ENCODE measurements around the gene WWOX. TPM values are rescaled to one million over a fixed set of nuclear protein-coding genes. Genes with fewer than 3 reads are reported as not detected.

WWOX gene
- total RNA-seq, 6 experiments from 2014 or later = 0.46 to 3.4 (median 1.3) TPM

- no peak for DNase-seq
- H3K4me3 Mint-ChIP-seq = no peak overlapping the region
- TF ChIP-seq CTCF (IDR thresholded peaks at IDR 0.05) = no peak
- H3K4me1 Mint-ChIP-seq (ENCODE audit: low read depth) = no peaks in the 10 kb centered on the region
- H3K27ac Mint-ChIP-seq = no peak overlapping the region
- H3K27me3 Mint-ChIP-seq (ENCODE audit: insufficient read depth) = no peaks in the 10 kb centered on the region
- H3K9me3 Mint-ChIP-seq = peaks cover 31% of the 10 kb centered on the region
- H3K36me3 Mint-ChIP-seq (ENCODE audit: low read depth) = no peaks in the 10 kb centered on the region
Observed at GRCh38 chr16:79150151-79150550, 1050.7 kb downstream of the WWOX start.

- no peak for DNase-seq
- Mint-ChIP-seq H3K4me3 (no peak overlapping the region), H3K27me3 (ENCODE audit: insufficient read depth) (no peaks in the 10 kb centered on the region)
Observed at GRCh38 chr16:79150632-79151310, 1051.3 kb downstream of the WWOX start.

DNA sequence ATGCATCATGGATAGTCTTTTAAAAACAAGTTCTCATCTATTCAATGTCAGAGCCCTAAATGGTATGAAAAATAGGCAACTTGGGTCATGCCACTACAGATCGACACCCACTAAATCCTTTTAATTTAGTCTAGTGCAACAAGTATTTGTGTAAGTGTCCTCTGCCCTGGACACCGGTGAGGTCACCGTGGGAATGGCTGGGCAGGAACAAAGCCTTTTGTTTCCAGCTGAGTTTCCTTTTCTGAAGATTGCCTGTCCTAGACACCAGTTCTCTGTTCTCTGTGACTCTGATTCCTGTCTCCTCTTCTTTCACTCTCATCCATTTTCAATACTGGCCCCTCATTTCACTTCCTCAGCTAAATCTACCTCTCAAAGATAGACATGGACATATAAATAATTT is 1054.6 kb downstream of the WWOX start:
- H3K9me3 Mint-ChIP-seq = peaks cover 46% of the 10 kb centered on the region
- H3K4me1 Mint-ChIP-seq (ENCODE audit: low read depth) = no peaks in the 10 kb centered on the region
- no peak for TF ChIP-seq CTCF (IDR thresholded peaks at IDR 0.05)
- H3K36me3 Mint-ChIP-seq (ENCODE audit: low read depth) = no peaks in the 10 kb centered on the region
- no peak overlapping the region for H3K4me3 Mint-ChIP-seq
- H3K27ac Mint-ChIP-seq = no peak overlapping the region
- no peak for DNase-seq
- no peaks in the 10 kb centered on the region for H3K27me3 Mint-ChIP-seq (ENCODE audit: insufficient read depth)

More at GRCh38 chr16:79150632-79151310, 1051.3 kb downstream of the WWOX start:
- Mint-ChIP-seq H3K27ac (no peak overlapping the region), H3K4me1 (ENCODE audit: low read depth) (no peaks in the 10 kb centered on the region), H3K36me3 (ENCODE audit: low read depth) (no peaks in the 10 kb centered on the region), H3K9me3 (peaks cover 35% of the 10 kb centered on the region)
- no peak for TF ChIP-seq CTCF (IDR thresholded peaks at IDR 0.05)

DNA sequence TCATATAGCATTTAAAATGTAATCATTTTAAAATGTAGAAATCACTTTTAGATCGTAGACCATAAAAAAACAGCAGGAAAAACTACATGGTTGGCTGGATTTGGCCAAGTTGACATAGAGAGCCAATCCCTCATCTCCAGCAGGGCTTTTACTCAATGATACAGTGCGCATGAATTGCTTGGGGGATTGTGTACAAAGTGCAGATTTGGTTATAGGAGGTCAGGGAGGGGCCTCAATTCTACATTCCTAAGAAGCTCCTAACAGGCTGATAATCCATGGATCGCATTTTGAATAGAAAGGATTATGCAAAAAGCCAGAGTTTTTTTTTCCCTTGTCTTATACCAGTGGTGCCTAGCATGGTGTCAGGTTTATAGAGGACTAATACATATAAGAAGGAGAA is 1056.0 kb downstream of the WWOX start:
- H3K4me3 Mint-ChIP-seq = no peak overlapping the region
- H3K36me3 Mint-ChIP-seq (ENCODE audit: low read depth) = no peaks in the 10 kb centered on the region
- H3K27me3 Mint-ChIP-seq (ENCODE audit: insufficient read depth) = no peaks in the 10 kb centered on the region
- no peak for TF ChIP-seq CTCF (IDR thresholded peaks at IDR 0.05)
- H3K4me1 Mint-ChIP-seq (ENCODE audit: low read depth) = no peaks in the 10 kb centered on the region
- H3K9me3 Mint-ChIP-seq = peaks cover 60% of the 10 kb centered on the region
- H3K27ac Mint-ChIP-seq = no peak overlapping the region
- no peak for DNase-seq

- Mint-ChIP-seq H3K9me3 (peaks cover 60% of the 10 kb centered on the region), H3K27me3 (ENCODE audit: insufficient read depth) (no peaks in the 10 kb centered on the region), H3K4me3 (no peak overlapping the region), H3K4me1 (ENCODE audit: low read depth) (no peaks in the 10 kb centered on the region), H3K27ac (no peak overlapping the region), H3K36me3 (ENCODE audit: low read depth) (no peaks in the 10 kb centered on the region)
- TF ChIP-seq CTCF (IDR thresholded peaks at IDR 0.05) = no peak
- no peak for DNase-seq
Observed at GRCh38 chr16:79155904-79156303, 1056.5 kb downstream of the WWOX start.
